Measurements from ENCODE around the gene PLEKHA8.
A peak's percentile ranks its signal among the peaks of the same experiment; 100 is the strongest.

Gene PLEKHA8

DNA sequence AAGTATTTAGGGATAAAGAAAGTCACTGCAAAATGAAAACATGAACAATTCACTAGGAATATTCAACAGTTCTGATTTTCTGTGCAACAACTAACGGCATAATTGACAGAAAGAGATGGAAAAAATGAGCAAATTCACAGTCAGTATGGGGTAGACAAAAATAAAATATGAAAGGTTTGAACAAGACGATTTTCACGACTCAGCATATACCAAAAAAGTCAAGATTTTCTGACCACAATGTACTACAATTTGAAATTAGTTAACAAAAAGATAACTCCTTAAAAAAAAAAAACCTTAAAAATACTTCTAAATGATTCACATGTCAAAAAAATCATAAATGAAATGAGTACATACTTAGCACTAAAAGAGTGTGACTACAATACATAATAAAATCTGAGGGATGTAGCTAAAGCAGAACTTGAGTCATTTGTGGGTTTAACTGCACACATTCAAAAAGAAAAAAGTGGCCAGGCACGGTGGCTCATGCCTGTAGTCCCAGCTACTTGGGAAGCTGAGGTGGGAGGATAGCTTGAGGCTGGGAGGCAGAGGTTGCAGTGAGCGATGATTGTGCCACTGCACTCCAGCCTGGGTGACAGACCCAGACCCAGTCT lies 84.0 kb downstream of the PLEKHA8 start:
- DNase-seq (ENCODE audit: low spot score), result no peak

DNA sequence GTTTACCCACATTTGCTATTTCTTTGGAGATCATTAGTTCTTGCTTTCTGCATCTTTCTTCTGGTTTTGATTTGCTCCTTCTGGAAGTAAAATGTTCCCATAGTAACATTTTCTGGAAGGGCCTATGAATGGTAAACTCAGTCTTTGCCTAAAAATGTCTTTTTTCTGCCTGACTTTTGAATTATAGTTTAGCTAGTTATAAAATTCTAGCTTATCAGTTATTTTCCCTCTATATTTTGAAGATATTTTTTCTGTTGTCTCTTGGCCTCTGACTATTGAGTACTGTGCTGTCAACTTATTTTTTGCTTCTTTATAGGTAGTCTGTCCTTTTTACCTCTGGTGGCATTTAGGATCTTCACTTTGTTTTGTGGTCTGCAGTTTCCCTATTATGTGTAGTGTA lies 84.9 kb downstream of the PLEKHA8 start:
- no peak for DNase-seq (ENCODE audit: low spot score)

DNA sequence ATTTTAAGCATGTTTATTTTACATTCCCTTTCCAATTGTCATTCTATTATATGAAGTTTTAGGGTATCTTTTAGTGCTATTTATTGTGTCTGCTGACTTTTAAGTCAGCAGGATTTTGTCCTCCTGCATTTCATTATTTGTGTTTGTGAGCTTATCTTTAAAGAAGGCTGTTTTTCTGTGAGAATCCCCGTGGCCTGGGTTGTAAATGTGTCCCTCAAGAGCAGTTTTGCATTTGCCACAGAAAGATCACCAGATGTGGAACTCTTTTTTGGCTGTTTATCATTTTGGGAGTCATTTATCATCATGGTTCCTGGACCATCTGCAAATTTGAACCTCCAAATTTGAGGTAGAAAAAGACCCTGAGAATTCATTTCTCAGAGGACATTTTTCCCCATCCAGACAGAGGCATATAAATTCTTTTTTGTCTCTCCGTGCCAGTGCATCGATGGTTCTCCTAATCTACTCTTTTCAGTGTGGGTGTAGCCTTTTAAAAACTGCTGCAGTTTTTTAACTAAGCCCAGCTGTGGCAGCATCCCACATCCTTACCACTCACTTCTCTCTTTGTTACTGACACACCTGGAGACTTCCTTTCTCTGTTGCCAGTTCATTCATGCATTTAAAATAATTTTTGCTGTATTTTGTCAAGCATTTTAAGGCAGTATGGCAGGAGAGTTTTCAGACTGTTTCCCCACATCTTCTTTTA lies 86.5 kb downstream of the PLEKHA8 start:
- DNase-seq (ENCODE audit: low spot score), result no peak

DNA sequence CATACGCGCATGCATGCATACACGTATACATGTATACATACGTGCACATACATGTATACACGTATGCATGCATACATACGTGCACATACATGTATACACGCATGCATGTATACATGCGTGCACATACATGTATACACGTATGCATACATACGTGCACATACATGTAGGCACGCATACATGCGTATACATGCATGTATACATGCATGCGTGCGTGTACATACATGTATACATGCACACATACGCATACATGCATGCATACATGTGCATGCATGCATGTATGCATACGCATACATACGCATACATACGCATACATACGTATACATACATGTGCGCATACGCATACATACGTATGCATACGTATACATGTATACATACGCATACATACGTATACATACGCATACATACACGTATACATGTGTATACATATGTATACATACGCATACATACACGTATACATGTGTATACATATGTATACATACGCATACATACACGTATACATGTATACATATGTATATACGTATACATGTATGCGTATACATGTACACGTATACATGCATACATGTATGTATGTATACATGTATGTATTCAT lies 87.6 kb downstream of the PLEKHA8 start:
- no peak for DNase-seq (ENCODE audit: low spot score)

DNA sequence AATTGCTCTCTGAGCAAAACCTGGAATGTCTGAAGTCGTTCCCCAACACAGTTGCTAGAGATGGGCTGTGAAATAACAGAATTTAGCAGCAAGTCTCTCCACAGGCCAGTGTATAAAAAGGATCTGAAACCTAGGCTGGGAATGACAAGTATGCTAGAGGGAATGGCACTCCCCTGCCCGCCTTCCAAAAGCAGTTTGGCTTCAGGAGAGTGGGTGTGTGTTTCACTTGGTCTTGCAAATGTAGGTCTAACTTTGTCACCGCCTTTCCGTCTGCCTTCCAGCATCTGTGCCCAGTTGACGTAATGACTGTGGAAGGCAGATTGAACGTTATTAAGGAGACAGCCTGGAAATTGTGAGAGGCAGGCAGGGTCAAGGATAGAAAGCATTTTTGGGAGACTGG lies 88.6 kb downstream of the PLEKHA8 start:
- DNase-seq (ENCODE audit: low spot score), result no peak

DNA sequence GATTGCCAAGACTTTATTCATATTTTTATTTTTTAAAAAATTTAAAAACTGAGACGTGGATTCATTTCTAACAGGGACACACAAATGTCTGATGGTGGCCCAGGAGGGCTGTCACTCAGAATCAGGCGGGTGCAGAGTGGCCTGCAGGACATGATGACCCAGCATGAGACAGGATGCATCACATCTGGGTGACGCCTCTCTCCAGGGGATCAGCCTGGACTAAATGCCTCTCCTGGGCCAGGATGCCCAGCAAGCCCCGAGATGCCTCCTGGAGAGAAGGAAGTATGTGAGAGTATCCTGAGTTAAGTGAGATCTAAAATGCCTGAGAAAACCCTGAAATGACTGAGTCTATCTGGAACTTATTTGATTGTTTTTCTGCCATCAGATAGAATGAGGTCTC lies 89.7 kb downstream of the PLEKHA8 start:
- DNase-seq (ENCODE audit: low spot score), result no peak

DNA sequence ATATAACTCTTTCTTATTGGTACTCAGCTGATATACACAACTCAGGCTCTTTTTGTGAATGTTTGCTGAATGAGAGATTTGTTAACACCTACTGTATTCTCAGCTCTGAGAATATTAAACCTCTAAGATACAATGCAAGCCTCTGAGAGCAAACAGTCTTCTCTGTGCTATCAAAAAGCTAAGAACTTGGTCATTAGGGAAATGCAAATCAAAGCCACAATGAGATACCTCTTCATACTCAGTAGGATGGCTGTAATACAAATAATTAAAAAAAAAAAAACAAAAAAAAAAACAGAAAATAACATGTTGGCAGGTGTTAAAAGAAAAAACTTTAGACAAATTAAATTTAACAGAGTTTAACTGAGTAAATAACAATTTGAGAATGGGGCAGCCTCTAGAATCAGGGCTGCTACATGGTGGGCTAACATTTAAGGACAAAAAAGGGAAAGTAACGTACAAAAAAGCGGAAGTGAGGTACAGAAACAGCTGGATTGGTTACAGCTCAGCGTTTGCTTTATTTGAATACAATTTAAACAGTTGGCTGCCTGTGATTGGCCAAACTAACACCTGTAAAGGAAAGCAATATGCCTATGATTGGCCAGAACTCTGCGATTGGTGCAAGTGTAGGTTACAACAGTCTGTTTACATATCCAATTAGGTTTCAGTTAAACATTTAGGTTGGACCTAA lies 91.8 kb downstream of the PLEKHA8 start:
- no peak for DNase-seq (ENCODE audit: low spot score)

DNA sequence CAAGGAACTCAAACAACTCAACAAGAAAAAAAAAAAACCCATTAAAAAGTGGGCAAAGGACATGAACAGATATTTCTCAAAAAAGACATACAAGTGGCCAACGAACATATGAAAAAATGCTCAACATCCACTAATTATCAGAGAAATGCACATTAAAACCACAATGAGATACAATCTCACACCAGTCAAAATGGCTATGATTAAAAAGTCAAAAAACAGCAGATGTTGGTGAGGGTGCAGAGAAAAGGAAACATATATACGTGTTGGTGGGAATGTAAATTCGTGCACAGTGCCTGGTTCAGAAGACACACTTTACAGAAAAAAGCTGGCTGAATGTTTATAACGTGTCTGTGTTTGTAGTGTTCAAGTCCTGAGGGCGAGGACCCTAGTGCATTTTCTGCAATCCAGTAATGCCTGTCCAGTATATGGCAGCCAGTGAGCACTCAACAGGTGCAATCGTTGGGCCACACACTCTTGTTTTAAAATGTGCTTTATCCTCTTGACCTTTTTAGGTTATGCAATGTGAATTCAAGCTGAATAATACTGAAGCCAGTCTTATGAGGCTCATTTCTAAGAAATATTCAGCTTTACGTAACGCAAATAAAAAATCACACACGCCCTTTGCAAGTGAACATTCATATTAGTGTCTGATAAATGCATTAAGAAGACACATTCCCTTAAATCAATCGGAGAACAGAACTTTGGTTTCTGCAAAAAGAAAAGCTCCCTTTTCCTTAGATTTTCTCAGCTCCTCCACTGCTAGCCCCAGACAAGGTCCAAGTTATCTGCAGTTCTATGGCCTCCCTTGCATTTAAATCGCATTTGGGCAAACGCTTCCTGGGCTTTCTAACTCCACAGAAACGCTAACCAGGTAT lies 105.8 kb downstream of the PLEKHA8 start:
- DNase-seq (ENCODE audit: low spot score), result peak; percentile 42

DNA sequence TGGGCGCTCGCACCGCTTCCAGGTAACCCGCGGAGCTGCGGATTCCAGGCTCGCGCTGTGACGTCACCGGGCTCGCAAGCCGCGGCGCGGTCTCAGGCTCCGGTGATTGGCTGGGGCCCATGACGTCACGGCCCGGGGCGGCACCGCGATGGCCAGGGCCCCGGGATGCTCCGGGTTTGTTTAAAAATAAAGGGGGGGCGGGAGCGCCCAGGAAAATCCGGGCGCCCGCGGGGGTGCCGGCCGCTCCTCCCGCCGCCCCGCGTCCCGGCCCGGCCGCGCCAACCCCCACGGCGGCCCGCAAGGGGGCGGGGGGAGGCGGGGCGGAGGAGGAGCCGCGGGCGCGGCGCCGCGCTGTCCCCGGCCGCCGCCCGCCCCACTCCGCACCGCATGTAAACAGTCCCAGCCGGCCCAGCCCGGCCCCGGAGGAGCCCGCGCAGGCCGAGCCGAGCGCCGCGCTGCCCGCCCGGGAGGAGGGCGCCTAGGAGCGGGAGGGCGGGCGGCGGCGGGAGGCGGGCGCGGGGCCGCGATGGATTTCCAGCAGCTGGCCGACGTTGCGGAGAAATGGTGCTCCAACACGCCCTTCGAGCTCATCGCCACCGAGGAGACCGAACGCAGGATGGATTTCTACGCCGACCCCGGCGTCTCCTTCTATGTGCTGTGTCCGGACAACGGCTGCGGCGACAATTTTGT lies 106.5 kb downstream of the PLEKHA8 start, which contains the start of gene MTURN:
Gene MTURN, plus strand, starts transcription at position 376 of the 690 bp plus-strand sequence. Its CDS starts 151 bp downstream, at position 527.
- peak; percentile 77 for DNase-seq (ENCODE audit: low spot score)

DNA sequence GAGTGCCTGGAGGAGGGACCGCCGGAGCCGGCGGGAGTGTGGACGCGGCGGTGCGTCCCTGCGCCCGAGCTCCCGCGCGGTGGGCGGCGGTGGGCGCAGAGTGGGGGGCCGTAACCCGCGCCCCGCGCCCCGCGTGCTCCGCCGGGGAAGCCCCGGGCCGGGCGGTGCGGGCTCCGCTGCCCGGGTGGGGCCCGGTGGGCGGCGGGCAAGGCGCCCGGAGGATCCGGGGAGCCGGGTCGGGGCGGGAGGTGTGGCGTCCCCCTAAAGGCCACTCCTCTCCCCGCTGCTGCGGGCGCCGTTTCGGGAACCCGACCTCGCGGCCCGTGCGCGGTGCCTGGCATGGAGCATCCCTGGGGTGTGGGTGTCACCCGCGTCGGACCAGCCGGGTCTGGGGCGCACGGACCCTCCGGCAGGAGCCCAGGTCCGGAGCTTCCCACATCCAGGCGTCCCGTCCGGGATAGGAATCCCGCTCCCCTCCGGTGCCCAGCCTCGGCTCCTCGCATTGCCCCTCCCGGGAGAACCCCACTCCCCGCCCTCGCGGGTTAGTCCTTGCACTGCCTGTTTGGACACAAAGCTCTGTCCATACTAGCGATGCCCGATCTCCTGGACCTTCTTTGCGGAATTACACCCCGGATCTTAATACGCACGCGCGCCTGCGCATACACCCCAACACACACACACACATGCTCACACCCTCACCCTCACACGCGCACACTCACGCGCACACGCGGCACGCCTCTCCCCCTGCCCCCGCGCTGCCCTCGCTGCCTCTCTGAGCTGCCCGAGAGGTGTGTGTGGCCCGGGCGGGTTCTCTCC lies 107.3 kb downstream of the PLEKHA8 start:
- DNase-seq (ENCODE audit: low spot score), result peak; percentile 73

DNA sequence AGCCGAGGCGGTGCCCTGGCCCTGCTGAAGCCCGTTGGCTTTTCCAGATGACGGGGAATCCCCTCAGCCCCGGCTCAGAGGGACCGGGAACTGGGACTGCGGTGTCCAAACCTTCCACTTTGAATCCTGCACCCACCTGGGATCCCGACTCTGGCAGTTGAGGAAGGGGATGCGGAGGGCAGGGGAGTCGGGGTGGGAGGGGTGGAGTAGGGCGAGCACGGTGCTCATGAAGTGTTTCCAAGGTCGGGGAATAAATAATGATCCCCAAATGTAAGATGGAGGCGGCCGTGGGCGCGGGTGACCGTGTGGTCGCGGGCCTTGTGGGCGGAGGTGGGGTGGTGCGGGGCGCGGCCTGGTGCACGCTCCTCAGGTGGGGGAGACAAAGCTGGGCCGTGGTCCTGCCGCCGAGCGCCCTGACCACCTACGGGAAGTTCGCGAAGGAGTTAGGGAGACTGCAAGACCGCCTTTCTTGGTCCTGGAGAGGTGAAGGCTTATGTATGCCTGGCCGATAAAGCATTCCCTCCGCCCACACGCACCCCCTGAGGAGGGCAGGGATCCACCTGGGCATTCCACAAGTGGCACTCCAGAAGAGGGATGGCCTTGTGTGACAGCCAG lies 108.0 kb downstream of the PLEKHA8 start:
- no peak for DNase-seq (ENCODE audit: low spot score)

DNA sequence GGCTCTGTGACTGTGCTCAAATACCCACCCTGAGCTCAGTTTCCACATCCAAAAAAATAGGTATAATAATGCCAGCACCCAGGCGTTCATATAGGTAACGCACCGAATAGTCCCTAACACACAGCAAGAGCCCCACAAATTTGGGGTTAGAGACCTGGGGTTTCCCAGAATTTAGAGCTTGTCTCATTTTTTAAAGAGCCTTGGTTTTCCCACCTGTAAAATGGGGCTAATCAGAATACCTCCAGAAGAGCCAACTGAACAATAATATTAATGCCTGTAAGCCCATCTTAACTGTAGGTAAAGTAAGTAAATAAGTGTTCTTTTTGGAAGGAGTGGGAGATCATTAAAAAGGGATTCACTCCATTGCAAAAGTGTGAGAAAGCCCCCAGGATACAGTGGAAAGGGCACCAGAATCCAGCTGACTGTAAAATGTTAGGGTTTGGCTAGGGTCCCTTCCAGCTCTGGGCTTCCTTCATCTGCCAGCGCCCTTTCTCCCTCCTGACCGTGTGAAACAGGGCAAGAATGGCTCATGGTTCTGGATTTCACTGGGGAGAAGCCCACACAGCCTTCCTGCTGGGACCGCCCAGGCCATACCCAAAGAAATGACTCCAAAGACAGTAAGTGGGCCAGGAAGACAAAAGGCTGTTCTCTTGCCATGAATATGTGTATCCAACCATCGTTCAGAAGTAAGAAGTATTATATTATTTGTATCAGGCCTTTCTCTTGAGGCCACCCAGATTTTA lies 108.7 kb downstream of the PLEKHA8 start:
- DNase-seq (ENCODE audit: low spot score), result no peak

DNA sequence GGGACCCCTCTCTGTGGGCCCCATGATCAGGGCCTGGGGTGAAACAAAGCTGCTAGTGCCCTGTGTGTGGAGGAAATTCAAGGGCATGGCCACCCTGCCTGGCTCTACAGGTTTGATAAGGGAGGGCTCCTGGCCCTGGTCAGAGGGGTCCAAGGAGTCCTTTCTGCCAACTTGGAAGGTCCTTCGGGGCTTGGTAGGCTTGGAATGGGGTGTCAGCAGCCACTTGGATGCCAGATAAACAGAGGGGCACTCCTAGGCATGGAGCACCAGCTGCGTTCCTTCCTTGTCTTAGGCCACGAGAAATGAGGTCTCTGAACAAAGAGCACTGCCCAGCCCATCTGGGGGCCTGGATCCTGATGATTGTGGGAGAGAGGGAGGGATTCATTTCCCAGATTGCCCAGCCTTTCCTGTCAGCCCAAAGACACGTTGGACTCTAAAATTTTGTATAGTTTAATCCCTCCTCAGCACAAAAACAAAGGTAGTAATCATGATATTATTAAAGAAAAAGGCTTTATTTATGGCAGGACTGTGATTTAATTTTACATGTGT lies 111.7 kb downstream of the PLEKHA8 start:
- no peak for DNase-seq (ENCODE audit: low spot score)

DNA sequence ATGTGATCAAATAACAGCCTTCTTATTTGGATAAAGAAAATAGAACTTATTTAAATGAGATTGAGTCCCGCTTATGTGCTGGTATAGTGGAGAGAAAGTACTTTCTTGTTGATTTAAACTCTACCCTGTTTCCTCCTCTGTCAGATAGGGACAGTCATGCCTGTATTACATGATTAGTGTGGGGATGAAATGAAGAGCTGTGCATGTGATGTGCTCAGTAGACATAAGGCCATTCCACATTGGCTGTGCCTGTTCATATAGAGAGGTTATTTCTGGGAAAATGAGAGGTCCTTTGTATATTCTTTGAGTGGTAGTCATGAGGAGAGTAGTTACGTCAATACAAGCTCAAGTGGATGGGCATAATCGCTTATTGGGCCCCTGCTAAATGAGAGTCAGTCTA lies 112.2 kb downstream of the PLEKHA8 start:
- no peak for DNase-seq (ENCODE audit: low spot score)

DNA sequence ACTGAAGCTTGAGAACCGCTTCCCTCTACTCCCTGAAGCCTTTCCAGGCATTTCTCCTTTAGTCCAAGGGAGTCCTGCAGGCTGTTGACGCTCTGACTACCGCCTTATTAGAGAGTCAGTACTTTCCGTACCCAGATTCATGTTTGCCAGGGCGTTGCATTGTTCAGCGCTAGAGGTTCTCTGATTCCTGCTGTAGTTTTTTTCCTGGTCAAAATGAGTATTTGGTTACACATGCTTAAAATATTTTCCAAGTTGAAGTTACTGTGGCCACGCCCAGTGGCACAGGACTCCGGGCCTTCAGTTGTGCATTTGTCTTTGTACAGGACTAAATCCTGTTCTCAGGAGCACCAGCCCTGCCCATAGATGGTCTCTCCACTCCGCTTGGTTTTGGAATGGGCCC lies 114.5 kb downstream of the PLEKHA8 start:
- DNase-seq (ENCODE audit: low spot score), result no peak

DNA sequence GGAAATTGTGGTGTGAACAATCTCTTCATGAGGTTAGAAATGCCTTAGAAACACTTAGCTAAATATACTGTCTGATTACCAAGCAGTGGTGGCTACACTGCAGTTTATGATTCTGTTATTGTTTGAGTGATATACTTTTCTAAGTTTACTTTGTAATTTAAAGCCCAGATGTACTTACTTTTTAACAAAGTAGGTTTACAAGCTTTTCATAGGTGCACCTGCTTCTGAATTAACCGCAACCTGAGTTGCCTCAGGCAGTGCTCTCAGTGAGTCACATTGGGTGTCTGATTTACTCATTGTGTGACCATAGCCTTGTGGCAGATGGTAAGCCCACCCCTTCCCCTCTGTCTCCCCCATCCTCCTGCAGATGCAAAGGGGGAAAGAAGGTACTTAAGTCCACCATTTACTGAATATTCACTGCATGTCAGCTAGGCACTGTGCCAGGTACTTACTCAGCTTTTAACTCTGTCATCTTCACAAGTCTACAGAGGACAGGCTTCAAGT lies 115.6 kb downstream of the PLEKHA8 start:
- DNase-seq (ENCODE audit: low spot score), result no peak

DNA sequence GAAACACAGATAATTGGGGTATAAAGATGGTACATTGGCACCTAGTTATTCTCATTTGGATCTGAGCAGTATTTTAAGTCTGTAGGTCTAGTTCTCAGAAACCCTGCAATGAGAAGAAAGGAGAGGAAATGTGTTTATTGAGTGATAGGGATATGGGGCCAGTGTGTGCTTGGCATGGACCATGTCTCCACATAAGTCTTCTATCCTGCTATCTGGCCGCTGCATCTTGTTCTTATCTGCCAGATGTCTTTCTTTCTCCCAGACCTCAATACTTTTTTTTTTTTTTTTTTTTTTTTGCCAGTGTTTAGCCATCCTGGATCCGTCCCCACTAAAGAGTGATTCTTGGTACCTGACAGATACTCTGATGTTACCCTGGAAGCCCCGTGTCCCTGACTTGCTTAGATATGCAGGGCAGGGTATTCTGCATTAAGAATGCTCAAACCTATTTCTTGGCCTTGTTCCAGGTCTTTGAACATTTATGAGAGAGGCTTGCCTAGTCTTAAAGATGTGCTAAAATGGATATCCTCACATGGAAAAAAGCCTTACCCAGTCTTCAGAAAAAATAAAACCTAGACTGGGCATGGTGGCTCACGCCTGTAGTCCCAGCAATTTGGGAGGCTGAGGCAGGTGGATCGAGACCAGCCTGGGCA lies 116.6 kb downstream of the PLEKHA8 start:
- no peak for DNase-seq (ENCODE audit: low spot score)

DNA sequence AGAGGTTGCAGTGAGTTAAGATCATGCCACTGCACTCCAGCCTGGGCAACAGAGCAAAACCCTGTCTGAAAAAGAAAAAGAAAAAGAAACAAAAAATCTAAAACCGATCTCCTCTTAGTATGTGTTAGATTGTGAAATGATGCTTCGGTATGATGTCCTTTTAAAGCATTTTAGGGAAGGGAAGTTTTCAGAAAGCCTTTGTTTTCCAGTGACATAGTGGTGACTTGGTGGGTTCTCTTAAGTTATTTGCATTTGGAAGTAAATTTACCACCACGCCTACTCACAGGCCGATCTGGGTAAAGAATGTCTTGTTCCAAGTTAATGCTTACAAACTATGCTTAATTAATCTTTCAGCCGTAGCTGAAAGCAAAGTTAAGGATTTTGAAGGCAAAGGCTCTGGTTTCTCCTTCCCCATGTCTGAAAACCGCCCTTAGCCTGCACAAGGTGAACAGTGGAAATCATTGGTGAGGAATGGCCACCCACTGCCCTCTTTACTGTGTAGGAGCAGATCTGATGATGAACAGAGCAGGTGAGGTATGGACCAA lies 117.3 kb downstream of the PLEKHA8 start:
- DNase-seq (ENCODE audit: low spot score), result no peak
